Amniotic stem cell (primary cell): Measurements from ENCODE around the gene SERPIND1.

ENCODE experiments used
- DNase-seq: peaks from one replicate; lab custom pipeline; 2025; lab: John Stamatoyannopoulos, UW

The SERPIND1 gene

GRCh38 chr22:20771918-20772625 lies 1.8 kb upstream of the SERPIND1 start:
- no peak for DNase-seq

DNA sequence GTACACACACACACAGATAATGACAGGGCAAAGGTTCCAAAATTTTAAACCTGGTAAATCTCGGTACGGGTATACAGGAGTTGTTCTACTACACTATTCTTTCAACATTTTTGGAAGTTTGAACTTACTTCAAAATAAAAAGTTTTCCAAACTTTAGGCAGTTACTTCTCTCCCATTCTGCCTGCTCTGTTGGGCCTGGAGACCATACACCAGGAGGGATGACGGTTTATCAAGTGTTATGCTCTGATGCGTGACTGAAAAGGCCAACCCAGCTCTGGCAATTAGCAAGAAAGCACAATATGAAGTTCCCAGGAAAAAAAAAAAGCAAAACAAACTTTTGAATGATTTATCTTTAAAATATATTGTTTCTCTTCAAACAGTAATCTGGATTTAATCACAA lies 969 bp downstream of the SERPIND1 start:
- no peak for DNase-seq

DNA sequence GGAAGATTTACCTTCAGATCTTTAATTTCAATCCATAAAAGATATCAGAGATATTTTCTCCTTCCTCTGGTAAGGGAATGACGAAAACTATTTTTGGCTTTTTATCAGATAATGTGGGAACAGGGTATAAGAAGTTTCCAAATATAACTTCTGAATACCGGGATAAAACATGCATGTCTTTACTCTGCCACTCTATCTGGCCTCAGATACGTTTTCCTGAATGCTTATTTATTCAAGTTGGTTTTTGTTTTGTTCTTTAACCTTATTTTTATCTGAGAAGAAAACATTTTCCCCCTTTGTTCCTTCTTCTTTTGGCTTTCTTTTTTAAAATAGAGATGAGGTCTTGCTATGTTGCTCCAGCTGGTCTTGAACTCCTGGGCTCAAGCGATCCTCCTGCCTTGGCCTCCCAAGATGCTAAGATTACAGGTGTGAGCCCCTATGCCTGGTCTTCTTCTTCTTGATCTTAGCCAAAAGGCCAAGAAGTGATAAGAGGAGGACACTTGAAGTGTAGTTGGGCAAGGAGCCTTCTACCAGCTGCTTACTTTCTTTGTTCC lies 1.5 kb downstream of the SERPIND1 start:
- DNase-seq: no peak

GRCh38 chr22:20776624-20777405 lies 2.9 kb downstream of the SERPIND1 start:
- no peak for DNase-seq

GRCh38 chr22:20777420-20778177 lies 3.7 kb downstream of the SERPIND1 start:
- DNase-seq: peak; percentile 2

GRCh38 chr22:20779014-20779817 lies 5.3 kb downstream of the SERPIND1 start:
- DNase-seq: no peak

DNA sequence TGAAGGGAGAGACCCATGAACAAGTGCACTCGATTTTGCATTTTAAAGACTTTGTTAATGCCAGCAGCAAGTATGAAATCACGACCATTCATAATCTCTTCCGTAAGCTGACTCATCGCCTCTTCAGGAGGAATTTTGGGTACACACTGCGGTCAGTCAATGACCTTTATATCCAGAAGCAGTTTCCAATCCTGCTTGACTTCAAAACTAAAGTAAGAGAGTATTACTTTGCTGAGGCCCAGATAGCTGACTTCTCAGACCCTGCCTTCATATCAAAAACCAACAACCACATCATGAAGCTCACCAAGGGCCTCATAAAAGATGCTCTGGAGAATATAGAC lies 5.9 kb downstream of the SERPIND1 start:
- DNase-seq: no peak

DNA sequence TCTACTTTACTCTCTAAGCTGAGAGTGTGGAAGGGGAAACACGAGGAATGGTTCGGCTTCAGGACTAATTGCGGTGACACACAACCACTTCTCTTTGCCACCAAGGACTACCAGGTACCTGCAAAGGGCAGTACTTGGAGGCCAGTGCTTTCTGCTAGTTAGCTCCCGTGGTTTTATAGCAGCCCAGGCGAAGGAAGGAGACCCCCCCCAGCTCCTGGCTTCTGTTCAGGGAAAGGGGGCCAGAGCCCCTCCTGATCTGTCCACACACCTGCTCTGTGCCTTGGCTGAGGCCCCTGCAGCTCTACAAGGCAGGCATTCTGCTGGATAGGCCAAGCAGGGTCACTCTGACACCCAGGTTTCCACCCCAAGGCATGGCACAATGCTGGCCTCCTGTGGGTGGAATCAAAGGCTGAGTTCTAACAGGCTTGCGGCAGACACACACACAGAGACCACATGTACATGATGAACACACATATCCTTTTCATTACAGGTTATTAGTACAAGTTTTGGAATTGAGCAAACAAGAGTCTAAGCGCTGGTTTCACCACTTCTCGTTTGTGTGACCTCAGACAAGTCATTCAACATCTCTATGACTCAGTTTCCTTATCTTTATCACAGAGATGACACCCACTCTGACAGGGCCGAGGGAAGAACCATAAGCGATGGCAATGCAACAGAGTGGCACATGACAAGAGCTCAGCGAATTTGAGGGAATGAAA lies 7.5 kb downstream of the SERPIND1 start:
- DNase-seq: no peak

DNA sequence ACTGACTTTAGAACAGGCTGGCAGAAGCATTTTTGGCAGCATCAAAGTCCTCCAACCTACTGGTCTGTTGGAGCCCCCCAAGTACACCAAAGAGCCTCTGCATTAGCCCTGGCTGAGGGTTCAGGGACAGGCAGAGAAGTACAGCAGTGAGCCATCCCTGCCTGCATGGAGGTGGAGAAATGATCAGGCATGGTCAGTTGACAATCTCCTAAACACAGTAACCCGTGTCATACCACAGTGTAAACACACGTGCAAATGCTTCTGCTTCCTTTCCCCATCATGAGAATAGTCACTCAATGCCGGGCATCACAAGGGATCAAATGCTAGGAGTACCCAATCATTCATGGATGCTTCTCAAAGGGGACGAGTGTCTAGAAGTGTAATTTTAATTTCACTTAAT lies 8.2 kb downstream of the SERPIND1 start:
- no peak for DNase-seq

GRCh38 chr22:20782596-20783299 lies 8.8 kb downstream of the SERPIND1 start:
- no peak for DNase-seq

DNA sequence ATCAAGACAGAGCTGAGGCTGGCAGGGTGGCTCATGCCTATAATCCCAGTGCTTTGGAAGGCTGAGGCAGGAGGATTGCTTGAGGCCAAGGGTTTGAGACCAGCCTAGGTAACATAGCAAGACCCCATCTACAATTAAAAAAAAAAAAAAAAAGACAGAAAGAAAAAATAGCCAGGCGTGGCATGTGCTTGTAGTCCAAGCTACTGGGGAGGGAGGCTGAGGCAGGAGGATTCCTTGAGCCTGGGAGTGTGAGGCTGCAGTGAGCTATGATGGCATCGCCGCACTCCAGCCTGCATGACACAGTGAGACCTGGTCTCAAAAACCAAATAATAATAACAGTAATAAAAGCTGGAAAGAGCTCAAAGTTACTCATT lies 9.4 kb downstream of the SERPIND1 start:
- no peak for DNase-seq

DNA sequence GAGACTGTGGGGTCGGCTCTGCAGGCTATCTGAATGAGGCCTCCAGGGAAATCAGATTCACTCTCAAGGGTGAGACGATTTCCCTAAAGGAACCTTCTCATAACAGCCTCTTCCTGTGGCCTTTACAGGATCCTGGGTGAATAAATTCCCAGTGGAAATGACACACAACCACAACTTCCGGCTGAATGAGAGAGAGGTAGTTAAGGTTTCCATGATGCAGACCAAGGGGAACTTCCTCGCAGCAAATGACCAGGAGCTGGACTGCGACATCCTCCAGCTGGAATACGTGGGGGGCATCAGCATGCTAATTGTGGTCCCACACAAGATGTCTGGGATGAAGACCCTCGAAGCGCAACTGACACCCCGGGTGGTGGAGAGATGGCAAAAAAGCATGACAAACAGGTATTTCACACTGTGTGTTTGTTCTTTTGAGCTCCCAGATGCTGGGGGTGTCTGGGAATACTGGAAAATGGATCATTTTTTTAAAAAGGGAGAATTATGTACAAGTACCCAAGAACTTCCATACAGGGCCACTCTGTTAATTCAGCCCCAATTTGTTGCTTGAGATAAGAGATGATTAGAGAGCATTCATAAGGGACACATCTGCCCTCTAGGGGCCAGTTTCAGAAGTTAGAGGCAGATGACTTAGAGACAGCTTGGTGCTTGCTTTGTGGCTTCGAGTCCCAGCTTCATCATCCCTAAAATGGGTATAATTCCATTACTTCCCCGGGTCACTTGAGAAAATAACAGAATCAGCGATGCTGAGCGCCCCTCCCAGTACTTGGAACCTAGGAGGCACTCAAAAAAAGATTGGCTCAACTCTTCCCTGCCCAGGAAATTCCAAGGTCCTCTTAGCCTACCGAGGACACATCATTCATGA lies 10.2 kb downstream of the SERPIND1 start:
- peak; percentile 27 for DNase-seq

DNA sequence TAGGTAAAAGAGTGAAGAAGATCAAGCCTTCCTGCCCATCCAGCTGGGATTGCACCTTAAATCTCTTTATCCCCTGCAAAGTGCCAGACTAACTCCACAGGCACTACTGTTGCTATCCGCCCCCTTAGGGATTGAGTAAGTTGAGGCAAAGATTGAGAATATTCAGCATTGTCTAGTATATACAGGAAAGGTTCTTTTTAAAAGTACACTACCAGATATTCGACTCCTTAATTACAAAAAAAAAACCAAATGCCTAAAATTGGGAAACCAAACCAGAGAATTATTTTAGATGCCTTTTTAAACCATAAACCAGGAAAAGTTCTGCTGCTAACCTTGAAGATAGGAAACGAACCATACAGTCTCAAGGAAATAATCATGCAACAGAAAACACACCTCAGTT lies 11.5 kb downstream of the SERPIND1 start:
- DNase-seq: no peak

GRCh38 chr22:20786048-20786447 lies 12.1 kb downstream of the SERPIND1 start:
- DNase-seq: no peak

GRCh38 chr22:20786536-20786979 lies 12.6 kb downstream of the SERPIND1 start:
- no peak for DNase-seq

GRCh38 chr22:20787223-20787622 lies 13.3 kb downstream of the SERPIND1 start:
- no peak for DNase-seq

GRCh38 chr22:20787746-20788626 lies 14.1 kb downstream of the SERPIND1 start:
- DNase-seq: no peak

GRCh38 chr22:20788627-20789344 lies 14.9 kb downstream of the SERPIND1 start:
- no peak for DNase-seq
